Lung (tissue), 12 donors: ENCODE results near the gene NECAP2. TPM values are rescaled to one million over a fixed set of nuclear protein-coding genes. Genes with fewer than 3 reads are reported as not detected.

Experiments used
- ATAC-seq: fragments of 200-7000 bp; cut with Tn5 transposase; one replicate; pipeline ENCODE4 v1.9.1; 2020; ENCODE audit warnings: moderate number of reproducible peaks; ENCODE audit not compliant: insufficient read depth, low FRiP score
- DNase-seq, 3 donors: peaks; one replicate each; pipeline ENCODE4 v3.0.0-alpha.2; 2013 to 2017
- H3K27ac ChIP-seq, 2 donors: one replicate each; pipeline ENCODE4 v1.5.1; 2013; ENCODE audit warnings: mild to moderate bottlenecking in 2 of 2, moderate library complexity in 2 of 2, control low read depth in 1 of 2, inconsistent platforms in 1 of 2, low read depth in 1 of 2, low read length in 1 of 2
- H3K27me3 ChIP-seq, 3 donors: one replicate each; pipeline ENCODE4 v1.5.1; 2013; ENCODE audit warnings: low read length in 2 of 3; ENCODE audit not compliant: control insufficient read depth in 3 of 3, insufficient read depth in 3 of 3
- H3K36me3 ChIP-seq, 4 donors: one replicate each; pipeline ENCODE4 v1.5.1; 2013; ENCODE audit warnings: low read length in 4 of 4, mild to moderate bottlenecking in 1 of 4, moderate library complexity in 1 of 4; ENCODE audit not compliant: control insufficient read depth in 4 of 4, insufficient read depth in 4 of 4
- H3K4me1 ChIP-seq, 5 donors: one replicate each; pipeline ENCODE4 v1.5.1; 2013; ENCODE audit warnings: low read length in 5 of 5, mild to moderate bottlenecking in 2 of 5, moderate library complexity in 1 of 5; ENCODE audit not compliant: control insufficient read depth in 5 of 5, insufficient read depth in 5 of 5
- H3K4me3 ChIP-seq: one replicate; pipeline ENCODE4 v1.5.1; 2013; ENCODE audit warnings: mild to moderate bottlenecking, control low read depth, moderate library complexity
- H3K9ac ChIP-seq, 2 donors: one replicate each; pipeline ENCODE4 v1.5.1; 2013; ENCODE audit warnings: low read length in 2 of 2, control low read depth in 1 of 2; ENCODE audit not compliant: insufficient read depth in 1 of 2
- H3K9me3 ChIP-seq, 4 donors: one replicate each; pipeline ENCODE4 v1.5.1; 2013; ENCODE audit warnings: low read length in 3 of 4, mild to moderate bottlenecking in 1 of 4, moderate library complexity in 1 of 4; ENCODE audit not compliant: control insufficient read depth in 4 of 4, insufficient read depth in 3 of 4
- whole genome bisulfite sequencing, 2 donors: extraction: QIAGEN DNeasy Blood & Tissue Kit; methylation state at CpG; one replicate each; pipeline ENCODE4 v1.1.7; 2013; 5-methylcytosine and 5-hydroxymethylcytosine counted together
- polyA plus RNA-seq, 2 donors: library from polyadenylated mRNA; stranded (reverse); fragments of 200-250 nt; gene quantifications; one replicate each; pipeline ENCODE4 v1.2.1, GENCODE V29; 2013
- total RNA-seq, 2 donors: library from RNA; depleted of rRNA in 1 of 2; stranded (reverse); fragments of >200 nt in 1 of 2; gene quantifications; one replicate each; pipeline ENCODE4 v1.2.1, GENCODE V29; 2014 to 2021
- TF ChIP-seq, protein P1 (sequence below): IDR thresholded peaks from 2 replicates; pipeline ENCODE4 v1.5.1; 2012; ENCODE audit warnings: mild to moderate bottlenecking; ENCODE audit errors: control extremely low read depth, extremely low read depth
- donor health status: control.
- donor health status: control.
- donor health status: Bipolar disorder and iron deficiency.
- donor health status: healthy.
- donor health status: DM: yes; HTN: yes; CAD: no.

Gene NECAP2
- total and polyA plus RNA-seq, 4 donors = 42.8 to 83.8 (median 76.9) TPM

DNA sequence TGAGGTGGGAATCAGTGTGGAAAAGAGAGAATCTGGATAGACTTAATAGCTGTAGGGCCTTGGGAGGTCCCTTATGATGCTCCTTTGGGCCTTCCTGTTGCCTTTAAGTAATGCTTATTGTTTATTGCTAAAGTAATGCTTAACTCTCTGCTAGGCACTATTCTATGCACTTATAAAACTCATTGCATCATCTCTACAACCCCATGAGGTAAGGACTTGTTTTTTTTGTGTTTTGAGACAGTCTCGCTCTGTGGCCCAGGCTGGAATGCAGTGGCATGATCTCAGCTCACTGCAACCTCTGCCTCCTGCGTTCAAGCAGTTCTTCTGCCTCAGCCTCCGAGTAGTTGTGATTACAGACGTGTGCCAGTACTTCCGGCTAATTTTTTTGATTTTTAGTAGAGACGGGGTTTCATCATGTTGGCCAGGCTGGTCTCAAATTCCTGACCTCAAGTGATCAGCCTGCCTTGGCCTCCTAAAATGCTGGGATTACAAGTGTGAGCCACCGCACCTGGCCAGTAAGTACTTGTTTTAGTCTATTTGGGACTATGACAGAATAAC, 22.3 kb downstream of the NECAP2 start:
- DNase-seq = no peak
- TF ChIP-seq, protein P1, sequence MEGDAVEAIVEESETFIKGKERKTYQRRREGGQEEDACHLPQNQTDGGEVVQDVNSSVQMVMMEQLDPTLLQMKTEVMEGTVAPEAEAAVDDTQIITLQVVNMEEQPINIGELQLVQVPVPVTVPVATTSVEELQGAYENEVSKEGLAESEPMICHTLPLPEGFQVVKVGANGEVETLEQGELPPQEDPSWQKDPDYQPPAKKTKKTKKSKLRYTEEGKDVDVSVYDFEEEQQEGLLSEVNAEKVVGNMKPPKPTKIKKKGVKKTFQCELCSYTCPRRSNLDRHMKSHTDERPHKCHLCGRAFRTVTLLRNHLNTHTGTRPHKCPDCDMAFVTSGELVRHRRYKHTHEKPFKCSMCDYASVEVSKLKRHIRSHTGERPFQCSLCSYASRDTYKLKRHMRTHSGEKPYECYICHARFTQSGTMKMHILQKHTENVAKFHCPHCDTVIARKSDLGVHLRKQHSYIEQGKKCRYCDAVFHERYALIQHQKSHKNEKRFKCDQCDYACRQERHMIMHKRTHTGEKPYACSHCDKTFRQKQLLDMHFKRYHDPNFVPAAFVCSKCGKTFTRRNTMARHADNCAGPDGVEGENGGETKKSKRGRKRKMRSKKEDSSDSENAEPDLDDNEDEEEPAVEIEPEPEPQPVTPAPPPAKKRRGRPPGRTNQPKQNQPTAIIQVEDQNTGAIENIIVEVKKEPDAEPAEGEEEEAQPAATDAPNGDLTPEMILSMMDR = no peak
- no peaks in the 10 kb centered on the region for H3K27me3 ChIP-seq
- H3K36me3 ChIP-seq = peaks cover 15 to 34% (median 25%) of the 10 kb centered on the region in 4 donors
- H3K4me1 ChIP-seq = no peaks in the 10 kb centered on the region
- no peak overlapping the region for H3K27ac ChIP-seq
- WGBS, 2 donors = 94 to 96% methylated on average over 7 of the region's 7 CpGs
- H3K9me3 ChIP-seq = no peaks in the 10 kb centered on the region
- no peak for ATAC-seq
- H3K9ac ChIP-seq = no peak overlapping the region
- H3K4me3 ChIP-seq = no peak overlapping the region

DNA sequence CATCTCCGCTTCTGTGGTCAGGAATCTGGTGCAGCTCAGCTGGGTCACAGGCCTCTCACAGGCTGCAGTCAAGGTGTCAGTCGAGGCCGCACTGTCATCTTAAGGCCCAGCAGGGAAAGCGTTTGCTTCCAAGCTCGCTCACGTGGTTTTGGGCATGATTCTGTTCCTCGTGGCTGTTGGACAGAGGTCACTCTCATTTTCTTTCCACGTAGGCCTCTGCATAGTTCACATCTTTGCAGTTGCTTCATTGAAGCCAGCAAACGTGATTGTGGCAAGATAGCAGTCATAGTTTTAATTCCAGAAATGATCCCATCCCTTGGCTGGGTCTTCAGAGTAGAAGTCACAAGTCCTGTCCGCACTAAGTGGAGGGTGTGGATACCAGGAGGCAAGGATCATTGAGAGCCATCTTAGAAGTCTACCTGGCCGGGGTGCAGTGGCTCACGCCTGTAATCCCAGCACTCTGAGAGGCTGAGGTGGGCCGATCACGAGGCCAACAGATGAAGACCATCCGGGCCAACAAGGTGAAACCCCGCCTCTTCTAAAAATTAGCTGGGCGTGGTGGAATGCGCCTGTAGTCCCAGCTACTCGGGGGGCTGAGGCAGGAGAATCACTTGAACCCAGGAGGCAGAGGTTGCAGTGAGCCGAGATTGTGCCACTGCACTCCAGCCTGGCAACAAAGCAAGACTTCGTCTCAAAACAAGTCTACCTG, 24.5 kb downstream of the NECAP2 start:
- no peaks in the 10 kb centered on the region for H3K27me3 ChIP-seq
- peaks cover 2 to 23% (median 17%) of the 10 kb centered on the region in 4 donors for H3K36me3 ChIP-seq
- TF ChIP-seq, protein P1 = no peak
- H3K27ac ChIP-seq = no peak overlapping the region
- no peak overlapping the region for H3K4me3 ChIP-seq
- H3K9me3 ChIP-seq = no peaks in the 10 kb centered on the region
- H3K4me1 ChIP-seq = no peaks in the 10 kb centered on the region
- ATAC-seq = no peak
- H3K9ac ChIP-seq = no peak overlapping the region
- no peak for DNase-seq
- 94 to 95% methylated on average over 21 of the region's 21 CpGs for WGBS, 2 donors

DNA sequence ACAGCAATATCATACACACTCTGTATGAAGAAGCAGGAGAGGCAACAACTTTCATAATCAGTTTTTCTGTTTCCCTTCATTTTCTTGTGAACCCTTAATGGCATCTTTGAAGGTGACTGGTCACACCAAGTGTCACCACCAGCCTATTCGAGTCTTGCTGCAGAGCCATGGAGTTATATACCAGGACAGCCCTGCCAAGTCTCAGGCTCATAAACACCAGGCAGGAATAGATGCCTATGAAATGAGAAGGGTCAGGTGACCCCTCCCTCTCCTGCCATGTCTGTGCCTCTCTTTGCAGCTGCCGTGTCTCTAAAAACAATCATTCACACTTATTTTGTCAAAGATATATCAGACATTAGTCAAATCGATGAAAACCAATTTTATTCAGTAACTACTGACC, 28.0 kb downstream of the NECAP2 start:
- H3K27me3 ChIP-seq = no peaks in the 10 kb centered on the region
- DNase-seq (no peak), ATAC-seq (no peak)
- peaks cover 4 to 15% (median 10%) of the 10 kb centered on the region in 4 donors for H3K36me3 ChIP-seq
- H3K9me3 ChIP-seq = no peaks in the 10 kb centered on the region
- H3K9ac ChIP-seq = no peak overlapping the region
- no peak overlapping the region for H3K4me3 ChIP-seq
- WGBS, 2 donors = 77 to 88% methylated on average over 3 of the region's 3 CpGs
- no peak overlapping the region for H3K27ac ChIP-seq
- TF ChIP-seq, protein P1 = no peak
- H3K4me1 ChIP-seq = no peaks in the 10 kb centered on the region
